Testis (tissue), 2 donors: ENCODE data around the gene ACO1.

Source experiments
- POLR2A ChIP-seq: fragments of 450-650 bp; IDR thresholded peaks from one replicate; pipeline ENCODE4 v1.6.1; 2017; ENCODE audit warnings: antibody characterized with exemption, mild to moderate bottlenecking, moderate library complexity
- TF ChIP-seq, protein P1 (sequence below), 3 experiments: fragments of 450-650 bp in 2 of 3; fragments of 200-600 bp in 1 of 3; sonication (generic) in 1 of 3; IDR thresholded peaks; one replicate each; pipeline ENCODE4 v1.5.1; 2016 to 2019; ENCODE audit warnings: antibody characterized with exemption in 3 of 3, mild to moderate bottlenecking in 2 of 3, moderate library complexity in 1 of 3

DNA sequence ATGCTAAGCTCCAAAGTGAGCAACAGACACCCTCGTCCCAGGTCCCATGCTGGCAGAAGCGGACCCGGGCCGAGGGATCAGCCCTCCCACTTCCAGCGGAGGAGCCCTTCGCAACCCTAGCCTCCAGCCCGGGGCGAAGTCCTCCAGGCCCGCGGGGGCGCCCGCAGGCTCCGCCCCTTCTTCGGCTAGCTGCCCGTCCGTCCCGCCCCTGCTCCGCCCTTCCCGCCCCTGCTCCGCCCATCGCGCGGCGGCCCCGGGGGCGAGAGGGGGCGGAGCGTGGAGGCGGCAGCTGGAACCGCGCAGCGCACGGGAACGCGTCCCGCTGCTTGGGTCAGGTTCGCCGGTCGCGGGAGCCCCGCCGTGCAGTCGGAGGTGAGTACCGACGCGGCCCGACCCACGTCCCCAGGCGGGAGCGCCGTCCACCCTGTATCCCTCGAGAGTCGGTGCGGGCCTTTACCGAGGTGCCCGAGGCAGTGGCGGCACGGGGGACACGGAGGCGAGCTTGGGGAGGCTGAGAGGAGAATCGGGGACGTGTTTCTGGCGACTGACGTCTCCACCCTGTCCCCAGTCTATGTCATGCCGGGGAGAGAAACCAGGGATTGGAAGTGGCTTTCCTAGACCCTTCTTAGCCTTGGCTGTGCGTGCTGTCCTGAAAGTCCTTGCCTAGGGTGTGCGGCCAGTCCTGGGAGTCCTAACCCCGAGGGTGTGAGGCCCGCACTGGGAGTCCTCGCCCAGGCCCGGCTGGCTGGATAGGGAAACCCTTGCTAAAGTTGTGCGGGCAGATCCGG lies at the start of gene ACO1:
- TF ChIP-seq, protein P1, sequence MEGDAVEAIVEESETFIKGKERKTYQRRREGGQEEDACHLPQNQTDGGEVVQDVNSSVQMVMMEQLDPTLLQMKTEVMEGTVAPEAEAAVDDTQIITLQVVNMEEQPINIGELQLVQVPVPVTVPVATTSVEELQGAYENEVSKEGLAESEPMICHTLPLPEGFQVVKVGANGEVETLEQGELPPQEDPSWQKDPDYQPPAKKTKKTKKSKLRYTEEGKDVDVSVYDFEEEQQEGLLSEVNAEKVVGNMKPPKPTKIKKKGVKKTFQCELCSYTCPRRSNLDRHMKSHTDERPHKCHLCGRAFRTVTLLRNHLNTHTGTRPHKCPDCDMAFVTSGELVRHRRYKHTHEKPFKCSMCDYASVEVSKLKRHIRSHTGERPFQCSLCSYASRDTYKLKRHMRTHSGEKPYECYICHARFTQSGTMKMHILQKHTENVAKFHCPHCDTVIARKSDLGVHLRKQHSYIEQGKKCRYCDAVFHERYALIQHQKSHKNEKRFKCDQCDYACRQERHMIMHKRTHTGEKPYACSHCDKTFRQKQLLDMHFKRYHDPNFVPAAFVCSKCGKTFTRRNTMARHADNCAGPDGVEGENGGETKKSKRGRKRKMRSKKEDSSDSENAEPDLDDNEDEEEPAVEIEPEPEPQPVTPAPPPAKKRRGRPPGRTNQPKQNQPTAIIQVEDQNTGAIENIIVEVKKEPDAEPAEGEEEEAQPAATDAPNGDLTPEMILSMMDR (IDR thresholded peaks at IDR 0.05), result no peak
- peak; percentile 85 for TF ChIP-seq POLR2A
